ENCODE data around the gene TMEM109.

TMEM109 gene

DNA sequence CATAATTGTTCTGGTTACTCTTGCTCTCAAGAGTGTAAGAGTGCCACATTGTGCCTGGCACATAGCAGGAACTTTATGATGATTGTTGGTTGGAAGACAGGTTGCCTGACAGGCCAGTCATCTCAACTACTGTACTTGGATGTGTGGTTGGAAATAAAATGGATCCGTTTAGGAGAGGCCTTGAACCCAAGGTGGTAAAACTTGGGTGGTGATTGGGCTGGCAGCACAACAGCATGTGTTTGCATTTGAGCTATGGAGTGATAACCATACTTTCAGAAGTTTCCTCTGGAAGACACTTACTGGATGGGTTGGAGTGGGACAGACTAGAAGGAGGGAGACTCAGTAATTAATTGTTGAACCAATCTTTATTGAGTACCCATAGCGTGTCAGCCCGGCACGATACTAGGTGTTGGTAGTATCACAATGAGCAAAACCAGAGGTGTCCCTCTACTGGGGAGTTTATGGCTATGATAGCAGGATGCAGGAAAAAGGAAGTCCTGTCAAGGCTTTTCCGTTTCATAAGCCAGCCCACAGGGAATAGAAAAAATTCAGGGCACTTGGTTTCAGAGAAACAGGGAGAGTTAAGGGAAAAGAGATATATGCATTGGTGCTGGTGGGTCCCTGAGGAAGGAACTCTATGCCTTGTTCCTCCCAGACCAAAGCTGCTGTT is 3.1 kb upstream of the TMEM109 start:
- DNase-seq: no peak

DNA sequence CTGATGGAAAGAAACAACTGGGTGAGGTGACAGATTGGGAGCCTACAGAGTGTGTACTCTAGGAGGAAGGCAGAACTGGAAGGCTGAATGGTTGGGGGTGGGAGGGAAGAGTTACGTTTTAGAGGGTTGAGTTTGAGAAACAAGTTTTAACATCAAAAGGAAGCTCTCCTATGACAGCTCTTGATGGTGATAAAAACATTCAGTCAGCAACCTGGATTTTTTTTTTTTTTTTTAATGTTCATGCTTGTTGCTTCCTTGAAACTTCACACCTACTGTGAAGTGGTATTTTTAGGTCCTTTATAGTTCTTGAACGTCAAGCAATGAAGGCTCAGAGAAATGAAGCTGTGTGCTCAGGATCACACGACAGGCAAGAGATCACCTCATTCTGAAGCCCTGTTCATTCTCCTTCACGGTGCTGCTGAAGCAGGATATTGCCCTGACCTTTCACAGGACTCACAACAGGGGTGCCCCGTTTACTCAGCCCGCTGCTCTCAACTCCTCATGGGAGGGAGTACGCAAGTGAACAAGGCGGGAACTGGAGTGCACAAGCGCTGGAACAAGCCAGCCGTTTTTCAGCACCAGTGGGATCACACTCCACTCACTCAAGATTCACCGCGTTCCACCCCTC is 1.6 kb upstream of the TMEM109 start:
- DNase-seq: no peak

DNA sequence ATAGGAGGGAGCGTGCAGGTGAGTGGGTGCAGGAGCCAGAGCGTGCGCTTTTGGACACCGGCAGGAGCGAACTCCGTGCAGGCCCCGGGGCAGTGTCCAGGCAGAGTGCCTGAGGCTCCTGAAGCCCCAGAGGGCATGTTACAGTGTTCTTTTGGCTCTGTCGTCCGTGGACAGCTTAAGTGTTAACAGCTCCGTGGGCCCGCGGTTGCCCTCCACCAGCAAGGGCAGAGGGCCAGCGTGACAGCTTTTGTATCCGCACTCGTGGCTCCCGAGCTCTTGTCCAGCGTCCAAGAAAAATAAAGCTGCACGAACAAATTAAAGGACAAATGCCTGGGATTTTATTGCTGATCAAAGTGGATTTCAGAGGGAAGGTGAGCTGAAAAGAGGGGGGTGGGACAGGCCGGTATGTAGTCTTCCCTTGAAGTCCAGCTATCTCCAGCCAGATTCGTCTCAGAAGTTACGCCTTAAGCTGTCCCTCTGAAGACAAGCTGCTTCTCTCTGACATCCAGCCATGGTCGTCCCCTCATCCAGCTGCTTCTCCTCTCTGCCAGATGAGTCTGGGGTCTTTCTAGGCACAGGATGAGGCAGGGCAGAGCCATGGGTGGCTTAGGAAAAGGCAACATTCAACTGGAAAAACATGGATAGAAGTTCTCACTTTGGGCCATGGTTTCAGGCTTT is 968 bp upstream of the TMEM109 start:
- DNase-seq: no peak

DNA sequence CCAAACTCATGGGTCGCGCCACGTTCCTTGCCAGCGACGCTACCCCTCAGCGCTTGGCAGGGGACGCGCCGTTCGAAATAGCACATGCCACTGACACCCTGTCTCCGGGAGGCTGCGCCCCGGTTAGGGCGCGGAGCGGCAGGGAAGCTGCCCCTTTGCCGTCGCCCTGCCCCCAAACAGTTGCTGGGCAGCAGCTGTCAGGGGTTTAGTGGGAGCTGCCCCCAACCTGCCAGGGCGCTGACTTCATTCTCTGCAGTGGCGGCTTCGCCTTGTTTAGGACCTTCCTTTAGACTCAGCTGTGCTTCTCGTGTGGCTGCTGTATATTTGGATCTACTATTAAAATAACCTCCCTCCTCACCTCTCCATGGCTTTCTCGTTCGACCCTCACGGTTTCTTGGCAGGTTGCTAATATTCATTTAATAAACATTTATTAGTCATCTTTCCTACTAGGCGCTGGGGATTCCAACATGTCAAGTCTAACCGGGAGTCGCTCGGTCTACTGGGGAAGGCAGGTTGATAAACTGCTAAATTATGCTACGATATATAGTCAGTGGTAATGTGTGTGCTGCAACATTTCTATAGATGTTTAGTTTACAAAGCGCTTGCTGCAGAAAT is 782 bp downstream of the TMEM109 start:
- DNase-seq: peak in 1 of 4 experiments; percentile 39

DNA sequence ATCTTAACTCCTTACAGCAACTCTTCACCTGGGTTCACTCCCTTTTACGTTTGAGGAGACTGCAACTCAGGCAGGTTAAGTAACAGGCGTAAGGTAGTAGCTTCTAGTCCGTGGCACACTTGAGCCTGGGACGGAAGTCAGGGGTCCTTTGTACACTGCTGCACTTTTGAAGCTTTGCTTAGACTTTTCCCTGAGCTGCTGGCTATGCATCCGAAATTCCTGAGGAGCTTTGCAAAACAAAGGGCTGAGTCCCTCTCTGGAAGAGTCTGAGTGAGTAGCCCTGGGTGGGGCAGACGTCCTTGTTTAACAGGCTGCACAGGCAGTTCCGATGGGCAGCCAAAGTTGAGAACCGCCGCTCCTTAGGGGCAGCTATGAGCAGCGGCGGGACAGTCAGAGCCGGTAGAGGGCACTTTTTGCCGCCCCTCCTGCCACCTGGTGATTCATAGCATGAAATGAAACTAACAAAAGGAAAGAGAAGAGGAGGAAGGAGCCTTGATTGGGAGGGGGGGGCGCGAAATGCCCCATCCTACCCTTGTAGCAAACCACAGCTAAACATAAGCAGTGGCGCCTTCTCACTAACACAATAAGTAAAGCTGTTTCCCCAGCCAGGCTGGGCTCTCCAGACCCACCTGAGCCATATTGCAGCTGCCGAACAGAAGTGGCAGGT is 1.4 kb downstream of the TMEM109 start:
- peak in 3 of 4 experiments; percentile 47 to 52 (median 50) for DNase-seq

DNA sequence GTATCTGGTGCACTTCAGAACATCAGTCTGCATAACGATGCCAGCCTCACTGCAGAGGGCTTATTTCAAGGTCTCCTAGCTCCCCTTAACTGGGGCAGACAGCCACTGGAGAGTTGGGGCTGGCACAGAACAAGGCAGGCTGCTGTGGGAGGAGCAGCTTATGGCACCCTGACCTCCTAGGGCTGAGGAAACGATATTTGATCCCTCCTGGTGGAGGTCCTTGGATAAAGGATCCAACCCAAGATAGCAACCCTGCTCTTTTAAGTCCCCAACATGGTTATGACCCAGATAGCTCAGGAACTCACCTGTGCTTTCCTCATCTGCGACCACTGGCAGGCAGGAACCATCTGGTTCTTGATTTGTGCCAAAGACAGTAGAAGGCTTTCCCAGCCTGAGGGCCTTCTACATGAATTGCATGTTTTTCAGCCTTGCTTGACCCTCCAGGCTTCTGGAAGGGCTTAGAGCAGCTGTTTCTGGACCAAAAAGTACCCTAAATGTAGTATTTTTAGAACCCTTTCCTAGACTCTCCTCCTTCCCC is 2.8 kb downstream of the TMEM109 start:
- no peak for DNase-seq

DNA sequence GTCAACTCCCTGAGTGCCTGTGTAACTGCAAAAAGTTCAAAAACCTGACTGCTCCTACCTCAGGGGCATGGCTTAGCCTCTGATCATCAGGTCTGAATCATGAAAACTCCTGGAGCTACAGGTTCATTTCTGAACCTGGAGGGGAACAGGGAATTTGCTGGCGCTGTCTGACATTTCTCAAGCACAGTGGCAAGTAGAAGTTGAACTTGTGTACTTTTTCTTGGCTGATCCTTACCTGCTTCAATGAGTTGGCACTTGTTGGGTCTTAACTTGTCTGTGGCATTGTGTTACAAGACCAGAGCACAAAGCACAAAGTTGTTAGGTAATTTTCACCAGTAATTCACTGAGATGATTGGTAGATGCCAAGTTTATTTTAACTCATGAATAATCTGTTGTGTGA is 3.3 kb downstream of the TMEM109 start:
- no peak for DNase-seq

DNA sequence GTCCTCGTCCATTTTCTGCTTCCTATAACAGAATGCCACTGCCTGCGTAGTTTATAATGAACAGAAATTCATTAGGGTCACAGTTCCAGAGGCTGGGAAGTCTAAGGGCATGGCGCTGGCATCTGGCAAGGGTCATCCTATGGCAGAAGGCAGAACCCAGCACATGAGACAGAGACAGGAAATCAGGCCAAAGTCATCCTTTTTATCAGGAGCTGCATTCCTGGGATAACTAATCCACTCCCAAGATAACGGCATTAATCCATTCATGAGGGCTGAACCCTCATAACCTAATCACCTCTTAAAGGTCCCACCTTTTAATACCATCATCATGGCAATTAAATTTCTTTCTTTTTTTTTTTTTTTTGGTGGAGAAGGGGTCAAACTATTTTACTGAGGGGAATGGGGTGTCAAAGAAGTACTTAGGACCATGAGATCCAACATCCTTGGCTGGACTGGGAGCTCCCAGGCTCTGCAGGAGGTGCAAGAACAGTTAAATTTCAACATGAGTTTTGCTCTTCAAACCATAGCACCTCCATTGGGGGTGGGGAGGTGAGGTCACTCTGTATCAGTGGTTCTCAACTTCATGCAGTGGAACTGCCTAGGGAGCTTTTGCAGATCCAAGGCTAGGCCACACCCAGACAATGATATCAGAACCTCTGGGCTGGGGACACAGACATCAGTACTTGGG is 4.4 kb downstream of the TMEM109 start:
- DNase-seq: no peak

DNA sequence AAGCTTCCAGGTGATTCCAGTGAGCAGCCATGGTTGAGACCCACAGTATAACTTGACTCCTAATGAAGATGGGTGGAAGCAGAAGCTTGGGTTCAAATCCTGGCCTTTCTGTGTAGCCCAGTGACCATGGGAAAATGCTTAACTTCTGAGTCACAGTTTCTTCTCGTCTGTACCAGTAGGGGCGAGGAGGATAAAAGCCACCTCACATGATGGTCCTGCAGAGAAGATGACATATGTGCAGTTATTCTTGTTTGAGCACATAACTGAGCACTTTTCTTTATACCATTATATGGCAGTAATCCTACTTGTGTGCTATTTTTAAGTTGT is 4.9 kb downstream of the TMEM109 start:
- DNase-seq: no peak

DNA sequence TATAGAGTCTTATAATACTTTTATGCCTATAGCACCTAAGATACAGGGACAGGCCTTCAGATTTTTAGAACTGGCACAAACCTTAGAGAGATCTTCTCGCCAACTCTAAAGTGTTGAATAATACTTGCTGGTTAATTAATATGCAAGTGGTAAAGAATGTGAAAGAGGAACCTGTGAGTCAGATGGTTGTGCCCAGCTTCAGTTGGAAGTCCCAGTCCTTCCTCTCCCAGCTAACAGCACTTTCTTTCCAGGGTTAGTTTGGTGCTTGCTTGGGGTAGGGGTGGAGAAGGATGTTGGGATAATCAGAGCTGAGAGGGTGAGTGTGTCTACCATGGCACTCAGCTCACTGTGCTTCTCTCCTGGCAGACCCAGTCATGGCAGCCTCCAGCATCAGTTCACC is 5.4 kb downstream of the TMEM109 start:
- DNase-seq: no peak

DNA sequence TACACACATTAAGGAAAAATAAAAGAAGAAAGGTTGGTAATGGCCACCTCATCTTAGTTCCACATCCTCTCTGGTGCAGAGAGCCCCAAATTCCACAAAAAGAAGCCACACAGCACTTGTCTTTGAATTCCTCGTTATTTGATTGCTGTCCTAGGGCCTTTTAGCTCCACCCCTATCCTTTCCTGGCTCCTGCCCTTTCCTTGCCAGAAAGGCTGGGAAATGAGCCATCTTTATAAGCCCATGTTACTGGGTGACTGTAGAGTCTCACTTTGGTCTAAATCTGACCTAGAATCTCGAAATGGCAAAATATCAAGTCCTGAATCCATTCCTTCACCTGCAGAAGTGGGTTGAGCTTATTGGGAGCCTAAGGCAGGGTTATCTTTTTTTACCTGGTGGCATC is 6.0 kb downstream of the TMEM109 start:
- DNase-seq: no peak

DNA sequence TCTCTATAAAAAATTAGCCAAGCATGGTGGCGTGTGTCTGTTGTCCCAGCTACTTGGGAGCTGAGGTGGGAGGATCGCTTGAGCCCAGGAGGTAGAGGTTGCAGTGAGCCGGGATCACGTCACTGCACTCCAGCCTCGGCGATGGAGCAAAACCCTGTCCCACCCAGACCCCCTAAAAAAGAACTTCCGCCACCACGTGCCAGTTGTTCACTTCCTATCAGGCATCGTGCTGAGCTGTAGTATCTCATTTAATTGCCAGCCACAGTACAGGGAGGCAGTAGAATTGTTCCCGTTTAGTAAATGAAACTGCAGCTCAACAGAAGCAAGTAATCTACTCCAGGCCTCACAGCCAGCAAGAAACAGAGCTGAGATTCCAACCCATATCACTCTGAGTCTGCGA is 7.3 kb downstream of the TMEM109 start:
- no peak for DNase-seq

DNA sequence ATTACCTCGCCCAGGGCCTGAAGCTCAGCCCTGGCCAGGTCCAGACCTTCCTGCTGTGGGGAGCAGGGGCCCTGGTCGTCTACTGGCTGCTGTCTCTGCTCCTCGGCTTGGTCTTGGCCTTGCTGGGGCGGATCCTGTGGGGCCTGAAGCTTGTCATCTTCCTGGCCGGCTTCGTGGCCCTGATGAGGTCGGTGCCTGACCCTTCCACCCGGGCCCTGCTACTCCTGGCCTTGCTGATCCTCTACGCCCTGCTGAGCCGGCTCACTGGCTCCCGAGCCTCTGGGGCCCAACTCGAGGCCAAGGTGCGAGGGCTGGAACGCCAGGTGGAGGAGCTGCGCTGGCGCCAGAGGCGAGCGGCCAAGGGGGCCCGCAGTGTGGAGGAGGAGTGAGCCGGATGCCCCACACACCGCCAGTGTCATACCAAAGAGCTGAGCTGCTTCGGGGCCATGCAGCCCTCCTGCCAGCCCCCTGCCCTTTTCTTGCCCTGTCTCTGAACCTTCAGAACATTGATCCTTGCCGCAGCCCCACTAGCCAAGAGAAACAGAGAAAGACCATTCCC is 7.9 kb downstream of the TMEM109 start:
- DNase-seq: no peak

DNA sequence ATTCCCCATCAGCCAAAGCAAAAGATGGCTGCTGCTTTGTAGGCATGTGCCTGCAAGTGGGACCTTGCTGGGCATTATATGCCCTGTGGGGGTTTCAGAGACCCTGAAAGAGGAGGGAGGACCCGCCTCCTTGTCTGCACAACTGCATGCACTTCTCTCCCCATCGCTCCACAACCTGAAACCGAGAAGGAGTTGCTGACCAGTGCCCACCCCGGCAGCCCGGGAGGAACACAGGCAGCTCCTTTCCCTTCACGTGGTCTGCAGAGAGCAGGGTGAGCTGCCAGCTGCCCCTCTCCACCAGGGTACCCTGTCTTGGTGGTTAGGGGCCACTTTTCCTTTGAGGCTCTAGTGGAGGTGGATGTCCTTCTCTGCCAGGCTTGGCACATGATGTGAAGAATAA is 8.9 kb downstream of the TMEM109 start:
- DNase-seq: no peak

DNA sequence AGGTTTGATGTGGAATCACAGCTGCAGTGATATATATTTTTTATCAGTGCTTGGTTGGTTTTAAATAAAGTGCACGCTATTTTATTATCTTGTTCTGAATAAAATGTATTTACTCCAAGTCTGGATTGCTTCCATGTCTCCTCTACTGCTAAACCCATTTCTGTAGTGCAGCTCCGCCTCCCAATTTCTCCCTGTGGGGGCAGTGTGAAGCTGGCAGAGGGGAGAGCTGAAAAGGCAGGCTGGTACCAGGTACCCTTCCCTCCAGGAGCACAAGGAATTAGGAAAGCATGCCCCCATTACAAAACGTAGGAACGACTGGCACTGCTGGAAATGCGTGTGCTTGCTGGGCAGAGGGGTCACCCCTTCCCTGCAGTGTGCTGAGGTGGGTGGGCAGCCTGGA is 9.4 kb downstream of the TMEM109 start:
- DNase-seq: no peak

DNA sequence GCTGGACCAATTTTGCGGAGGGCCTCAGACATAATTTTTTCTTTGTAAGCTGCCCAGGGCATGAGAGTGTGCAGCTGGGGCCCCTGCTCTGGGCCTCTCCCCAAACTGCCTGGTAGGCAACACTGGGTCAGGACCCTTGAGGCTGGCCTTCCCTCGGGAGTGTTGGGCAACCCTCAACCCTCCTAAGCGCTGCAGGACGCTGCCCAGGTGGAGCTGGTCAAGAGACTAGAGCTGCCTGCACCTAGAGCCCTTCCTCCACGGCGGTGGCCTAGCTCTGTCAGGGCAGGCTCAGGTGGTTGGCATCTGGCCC is 9.8 kb downstream of the TMEM109 start:
- no peak for DNase-seq

DNA sequence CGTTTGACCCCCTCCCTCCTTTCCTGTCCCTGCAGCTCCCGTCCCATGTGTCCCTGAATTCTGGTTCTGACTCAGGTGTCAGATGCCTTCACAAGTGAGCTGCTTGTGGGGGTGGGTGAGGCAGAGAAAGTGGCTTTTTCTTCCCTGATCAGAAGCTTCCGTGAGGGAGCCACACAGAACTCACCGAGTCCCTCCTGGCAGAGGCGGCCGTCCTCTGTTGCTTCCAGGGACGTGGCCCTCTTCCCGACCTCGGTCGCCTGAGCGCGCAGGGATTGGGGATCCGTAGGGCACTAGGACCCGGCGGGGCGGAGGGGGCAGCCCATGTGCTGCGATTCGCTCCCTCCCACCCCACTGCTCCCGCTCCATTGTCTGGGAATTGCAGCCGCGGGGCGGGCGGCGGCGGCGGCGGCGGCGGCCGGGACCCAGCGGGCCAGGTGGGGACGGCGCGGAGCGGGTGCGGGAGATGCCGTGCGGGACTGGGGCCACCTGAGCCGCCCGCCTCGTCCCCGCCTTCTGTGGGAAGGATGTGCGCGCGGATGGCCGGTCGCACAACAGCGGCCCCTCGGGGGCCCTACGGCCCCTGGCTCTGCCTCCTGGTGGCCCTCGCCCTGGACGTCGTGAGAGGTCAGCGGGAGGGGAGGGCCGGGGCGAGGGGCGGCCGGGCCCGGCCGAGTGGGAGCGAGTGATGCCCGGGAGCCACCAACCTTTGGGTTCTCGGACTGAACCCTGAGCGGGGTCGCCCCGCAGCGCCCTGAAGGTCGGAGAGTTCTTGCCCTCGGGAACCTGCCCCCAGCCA is 10.3 kb downstream of the TMEM109 start, which contains the start of gene TMEM132A:
Gene TMEM132A (plus strand): TSS at position 351 of the 796 bp plus-strand sequence. CDS start 174 bp downstream, at position 525.
- DNase-seq: no peak

DNA sequence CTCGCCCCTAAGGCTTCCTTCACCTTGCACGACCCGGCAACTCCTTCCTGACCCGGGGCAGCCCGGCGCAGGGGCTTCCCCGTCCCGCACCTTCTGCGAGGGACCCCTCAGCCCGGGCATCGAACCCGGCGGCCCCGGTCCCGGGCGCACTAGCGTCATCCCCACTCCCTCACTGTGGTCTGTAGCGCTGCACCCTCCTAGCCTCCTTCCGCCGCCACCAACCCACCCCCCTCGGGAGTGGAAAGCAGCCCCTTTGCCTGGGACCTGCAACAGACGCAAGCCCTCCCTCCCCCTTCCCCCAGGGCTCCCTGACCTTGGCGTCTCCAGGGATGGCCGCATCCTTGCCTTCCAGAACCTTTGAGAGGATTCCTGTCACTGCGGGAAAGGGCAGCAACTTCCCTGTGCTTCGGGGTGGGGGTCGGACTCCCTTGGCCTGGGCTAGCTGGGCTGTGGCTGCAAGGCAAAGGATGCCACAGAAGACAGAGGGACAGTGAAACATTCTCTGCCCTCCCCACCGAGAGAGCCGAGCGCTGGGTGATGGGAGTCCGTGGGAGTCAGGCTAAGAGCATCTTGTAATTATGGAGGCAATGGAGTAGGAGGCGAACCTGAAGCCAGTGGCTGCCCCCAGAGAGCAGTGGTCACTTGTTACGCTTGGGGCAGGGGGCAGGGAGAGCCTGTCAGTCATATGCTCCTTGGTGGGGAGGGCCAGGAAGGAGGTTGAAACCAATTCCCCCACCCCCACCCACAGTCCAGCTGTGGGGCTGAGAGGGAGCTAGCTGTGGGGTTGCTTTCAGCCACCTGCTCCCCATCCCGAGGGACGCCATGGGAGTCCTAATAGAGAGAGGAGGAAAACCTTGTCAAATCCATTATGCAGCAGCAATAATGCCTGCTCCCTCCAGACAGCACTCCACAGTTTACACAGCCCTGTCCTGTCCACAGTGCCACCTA is 11.2 kb downstream of the TMEM109 start:
- DNase-seq: no peak

DNA sequence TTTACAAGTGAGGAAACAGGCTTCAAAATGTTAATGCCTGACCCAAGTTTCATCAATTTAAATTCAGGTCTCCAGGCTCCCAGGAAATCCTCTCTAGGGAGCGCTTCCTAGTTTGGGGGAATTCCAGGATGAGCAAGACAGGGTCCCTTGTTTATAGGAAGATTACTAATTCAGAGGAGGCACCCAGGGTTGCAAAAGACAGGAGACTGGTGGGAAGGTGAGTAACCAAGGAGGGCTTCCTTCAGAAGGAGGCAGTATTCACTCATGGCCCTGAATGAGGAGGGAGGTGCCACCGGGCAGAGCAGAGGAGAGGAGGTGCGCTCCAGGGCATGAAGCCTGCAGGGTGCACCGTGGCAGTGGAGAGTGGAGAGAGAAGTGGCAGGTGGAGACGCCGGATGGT is 11.9 kb downstream of the TMEM109 start:
- no peak for DNase-seq

DNA sequence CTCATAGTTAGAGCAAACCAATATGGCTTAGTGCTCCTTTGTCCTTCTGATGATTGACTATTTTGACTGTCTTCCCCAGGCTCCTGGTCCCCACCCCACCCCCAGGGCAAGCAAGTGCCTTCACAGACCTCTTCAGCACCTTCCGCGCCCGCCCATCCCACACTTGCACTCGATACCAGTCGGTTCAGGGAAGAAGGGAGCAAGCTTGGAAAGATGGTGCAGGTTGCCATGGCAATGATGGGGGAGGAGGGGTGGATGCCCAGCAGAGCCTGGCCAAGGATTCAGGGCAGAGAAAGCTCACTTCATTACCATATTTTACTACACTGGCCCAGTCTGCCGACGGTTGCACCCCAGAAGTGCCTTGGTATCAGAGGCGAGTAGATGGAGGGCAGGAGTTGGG is 12.5 kb downstream of the TMEM109 start:
- DNase-seq: no peak

Measured in activated CD4-positive, CD25-positive, alpha-beta regulatory T cell (primary cell).